Heart left ventricle (tissue), 13 donors: ENCODE results near the gene CYB5D1.

Experiments
- POLR2A ChIP-seq, 2 donors: fragments of 450-650 bp; IDR thresholded peaks; one replicate each; pipeline ENCODE4 v1.6.1; 2017; ENCODE audit warnings: antibody characterized with exemption in 2 of 2, mild to moderate bottlenecking in 2 of 2, moderate library complexity in 2 of 2
- TF ChIP-seq, protein P1 (sequence below), 12 donors: fragments of 200-600 bp; sonication (generic) in 4 of 12; IDR thresholded peaks; one replicate each; pipeline versions ENCODE4 v1.5.0 to v1.8.0; 2018 to 2022; ENCODE audit warnings: antibody characterized with exemption in 12 of 12, mild to moderate bottlenecking in 5 of 12
- donor health status: ischemic (EF 13 %, LVEDD 7.1; RV severe dilation, severe dysfunction).
- donor health status: DM: no; HTN: yes; CAD: no.
- donor health status: DM: no; HTN: no; CAD: no.
- donor health status: ischemic (EF 25% LVEDD 6.9; RV normal size, moderate dysfunction).
- donor health status: ischemic (EF 25% LVEDD 5.7; RV mildly dilated, moderate dysfunction).
- donor health status: ischemic (EF 35%, LVEDD 5.7; RV mildly dilated, moderate dysfunction).
- donor health status: nonischemic (EF 11% LVEDD 7.7; RV severe dilation, severe dysfunction).
- donor health status: DM: yes; HTN: yes; CAD: no.
- donor health status: PGD.
- donor health status: ischemic (EF 29% LVEDD 5.4; RV normal size, mild dysfunction).
- donor health status: nonischemic (EF 23%, LVEDD 6.1; RV moderate dilation, normal function).

GRCh38 chr17:7864995-7865650, 7.3 kb downstream of the CYB5D1 start:
- TF ChIP-seq, protein P1, sequence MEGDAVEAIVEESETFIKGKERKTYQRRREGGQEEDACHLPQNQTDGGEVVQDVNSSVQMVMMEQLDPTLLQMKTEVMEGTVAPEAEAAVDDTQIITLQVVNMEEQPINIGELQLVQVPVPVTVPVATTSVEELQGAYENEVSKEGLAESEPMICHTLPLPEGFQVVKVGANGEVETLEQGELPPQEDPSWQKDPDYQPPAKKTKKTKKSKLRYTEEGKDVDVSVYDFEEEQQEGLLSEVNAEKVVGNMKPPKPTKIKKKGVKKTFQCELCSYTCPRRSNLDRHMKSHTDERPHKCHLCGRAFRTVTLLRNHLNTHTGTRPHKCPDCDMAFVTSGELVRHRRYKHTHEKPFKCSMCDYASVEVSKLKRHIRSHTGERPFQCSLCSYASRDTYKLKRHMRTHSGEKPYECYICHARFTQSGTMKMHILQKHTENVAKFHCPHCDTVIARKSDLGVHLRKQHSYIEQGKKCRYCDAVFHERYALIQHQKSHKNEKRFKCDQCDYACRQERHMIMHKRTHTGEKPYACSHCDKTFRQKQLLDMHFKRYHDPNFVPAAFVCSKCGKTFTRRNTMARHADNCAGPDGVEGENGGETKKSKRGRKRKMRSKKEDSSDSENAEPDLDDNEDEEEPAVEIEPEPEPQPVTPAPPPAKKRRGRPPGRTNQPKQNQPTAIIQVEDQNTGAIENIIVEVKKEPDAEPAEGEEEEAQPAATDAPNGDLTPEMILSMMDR (IDR thresholded peaks at IDR 0.05) = no peak
- TF ChIP-seq POLR2A (IDR thresholded peaks at IDR 0.05) = no peak
